HG03280 (cell line): ENCODE measurements around the gene NPLOC4.
"Not testable (repeated sequence)": the region's sequence is repeated elsewhere in the genome, so short reads cannot be mapped to it uniquely, and the experiment has no call there.

Experiments used
- ATAC-seq: cut with Tn5 transposase; IDR thresholded peaks from one replicate; pipeline ENCODE4 v1.9.1; 2021; ENCODE audit warnings: mild to moderate bottlenecking, moderate library complexity; ENCODE audit not compliant: unreplicated experiment

The NPLOC4 gene

DNA sequence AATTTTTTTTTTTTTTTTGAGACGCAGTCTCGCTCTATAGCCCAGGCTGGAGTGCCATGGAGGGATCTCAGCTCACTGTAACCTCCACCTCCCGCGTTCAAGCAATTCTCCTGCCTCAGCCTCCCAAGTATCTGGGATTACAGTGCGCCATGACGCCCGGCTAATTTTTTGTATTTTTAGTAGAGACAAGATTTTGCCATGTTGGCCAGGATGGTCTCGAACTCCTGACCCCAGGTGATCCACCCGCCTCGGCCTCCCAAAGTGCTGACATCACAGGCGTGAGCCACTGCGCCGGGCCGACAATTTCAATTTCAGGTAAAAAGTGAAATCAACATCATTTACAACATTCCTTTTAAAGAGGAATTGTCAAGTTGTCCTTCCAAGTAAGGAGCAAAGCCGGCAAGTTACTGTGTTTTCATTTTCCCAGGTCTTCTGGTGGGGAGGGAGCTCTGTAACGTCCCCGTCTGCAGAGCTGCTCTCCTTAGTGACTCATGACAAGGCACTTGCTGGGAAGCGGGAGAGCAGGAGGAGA, 873 bp downstream of the NPLOC4 start:
- no peak for ATAC-seq

DNA sequence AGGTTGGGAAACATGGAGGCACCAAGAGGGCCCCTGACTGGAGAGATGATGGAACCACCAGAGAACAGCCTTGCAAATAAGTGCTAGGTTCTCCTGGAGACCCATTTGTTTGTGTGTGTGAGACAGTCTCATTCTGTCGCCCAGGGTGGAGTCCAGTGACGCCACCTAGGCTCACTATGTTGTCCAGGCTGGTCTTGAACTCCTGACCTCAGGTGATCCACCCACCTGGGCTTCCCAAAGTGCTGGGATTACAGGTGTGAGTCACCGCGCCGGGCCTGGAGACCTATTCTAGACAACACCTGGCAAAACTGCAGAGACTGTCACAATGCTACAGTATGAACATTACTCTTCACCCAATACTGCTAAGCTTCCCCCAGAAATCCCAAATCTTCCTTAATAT, 1.5 kb downstream of the NPLOC4 start:
- ATAC-seq: no peak

DNA sequence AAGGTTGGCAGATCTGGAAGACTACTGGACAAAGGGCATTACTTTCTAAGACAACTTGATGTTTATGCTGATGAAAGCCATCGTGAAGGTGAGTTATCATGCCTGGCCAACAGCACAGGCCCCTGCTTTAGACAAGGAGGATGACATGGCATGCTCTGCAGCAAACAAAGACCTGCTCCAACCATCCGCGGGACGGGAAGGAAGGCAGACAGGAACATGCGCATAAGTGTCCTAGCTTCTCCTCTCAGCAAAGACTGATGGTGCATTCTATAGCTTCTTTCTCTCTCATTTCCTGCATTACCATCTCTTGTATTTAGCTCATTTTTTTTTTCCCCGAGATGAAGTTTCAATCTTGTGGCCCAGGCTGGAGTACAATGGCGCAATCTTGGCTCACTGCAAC, 5.4 kb downstream of the NPLOC4 start:
- no peak for ATAC-seq

DNA sequence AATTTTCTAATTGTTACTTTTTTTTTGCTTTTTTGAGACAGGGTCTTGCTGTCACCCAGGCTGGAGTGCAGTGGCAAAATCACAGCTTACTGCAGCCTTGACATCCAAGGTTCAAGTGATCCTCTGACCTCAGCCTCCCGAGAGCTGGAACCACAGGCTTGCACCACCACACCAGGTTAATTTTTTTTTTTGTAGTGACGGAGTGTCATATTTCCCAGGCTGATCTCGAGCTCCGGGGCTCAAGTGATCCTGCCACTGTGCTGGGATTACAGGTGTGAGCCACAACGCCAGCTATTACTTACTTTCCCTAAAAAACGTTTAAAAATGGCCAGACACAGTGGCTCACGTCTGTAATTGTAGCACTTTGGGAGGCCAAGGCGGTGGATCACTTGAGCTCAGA, 6.6 kb downstream of the NPLOC4 start:
- ATAC-seq: no peak

DNA sequence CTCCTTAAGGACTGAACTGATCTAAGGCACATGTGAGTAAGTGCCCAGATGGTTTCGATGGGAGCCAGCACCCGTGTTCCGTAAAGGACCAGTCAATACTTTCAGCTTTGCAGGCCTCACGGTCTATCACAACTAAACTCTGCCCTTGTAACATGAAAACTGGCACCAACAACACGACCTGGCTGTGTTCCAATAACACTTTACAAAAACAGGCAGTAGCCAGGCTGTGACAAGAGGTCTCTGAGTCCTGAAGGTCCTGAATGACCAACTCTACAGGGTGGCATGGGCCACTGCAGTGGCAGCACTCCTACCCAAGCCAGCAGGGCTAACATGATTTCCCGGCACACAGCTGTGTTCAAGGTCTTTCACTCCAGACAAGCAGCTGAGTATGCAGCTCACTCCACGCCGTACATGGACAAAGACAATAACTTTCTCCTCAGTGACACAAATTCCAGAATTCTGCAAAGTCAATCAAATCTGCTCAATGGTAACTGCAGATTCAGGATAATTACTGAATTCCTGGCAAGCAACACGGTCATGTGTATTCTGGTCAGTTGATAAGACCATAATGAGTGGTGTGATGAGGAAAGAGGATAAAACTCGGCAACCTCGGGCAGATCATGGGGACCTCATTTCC, 15.3 kb downstream of the NPLOC4 start:
- ATAC-seq: no peak

DNA sequence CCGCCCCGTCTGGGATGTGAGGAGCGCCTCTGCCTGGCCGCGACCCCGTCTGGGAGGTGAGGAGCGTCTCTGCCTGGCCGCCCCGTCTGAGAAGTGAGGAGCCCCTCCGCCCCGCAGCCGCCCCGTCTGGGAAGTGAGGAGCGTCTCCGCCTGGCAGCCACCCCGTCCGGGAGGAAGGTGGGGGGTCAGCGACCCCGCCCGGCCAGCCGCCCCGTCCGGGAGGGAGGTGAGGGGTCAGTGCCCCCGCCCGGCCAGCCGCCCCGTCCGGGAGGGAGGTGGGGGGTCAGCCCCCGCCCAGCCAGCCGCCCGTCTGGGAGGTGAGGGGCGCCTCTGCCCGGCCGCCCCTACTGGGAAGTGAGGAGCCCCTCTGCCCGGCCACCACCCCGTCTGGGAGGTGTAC, 18.6 kb downstream of the NPLOC4 start:
- ATAC-seq: not testable (repeated sequence)

DNA sequence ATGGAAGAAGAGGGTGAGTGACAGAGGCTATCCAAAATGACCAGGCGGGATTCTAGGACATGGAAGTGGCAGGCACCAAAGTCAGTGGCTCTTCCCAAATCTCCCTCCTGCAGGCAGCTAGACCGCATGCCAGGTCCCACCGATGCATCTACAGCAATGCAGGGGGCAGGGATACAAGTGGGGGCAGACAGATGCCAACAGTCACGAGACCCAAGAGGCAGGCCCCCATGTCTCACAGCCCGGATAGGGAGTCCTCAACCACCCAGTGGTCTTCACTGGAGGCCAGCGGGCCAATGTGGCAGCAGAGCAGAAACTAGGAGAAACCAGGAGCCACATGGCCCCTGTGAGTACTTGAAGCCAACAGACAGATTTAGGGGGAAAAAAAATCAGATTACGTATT, 20.0 kb downstream of the NPLOC4 start:
- ATAC-seq: no peak

DNA sequence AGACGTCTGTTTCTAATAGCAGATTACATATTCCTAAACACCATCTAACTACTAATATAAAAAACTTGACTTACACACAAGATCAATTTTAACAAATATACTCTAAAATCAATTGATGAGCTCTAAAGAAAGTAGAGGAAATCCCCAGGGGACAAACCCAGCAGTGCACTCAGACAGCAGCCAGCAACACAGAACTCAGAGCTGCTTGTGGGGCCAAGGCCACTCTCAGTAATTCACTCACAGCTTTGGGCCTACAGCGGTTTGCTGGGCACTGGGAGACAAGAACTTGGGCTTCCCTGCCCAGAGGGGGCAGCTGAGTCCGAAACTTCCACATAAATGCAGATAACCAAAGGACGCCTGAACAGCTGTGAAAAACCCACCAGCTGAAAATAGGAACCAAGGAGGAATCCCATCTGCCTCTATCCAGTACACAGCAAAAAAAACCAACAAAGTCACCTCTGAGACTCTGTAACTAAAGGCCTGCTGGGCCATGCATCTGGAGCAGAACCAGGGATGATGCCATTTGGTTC, 21.4 kb downstream of the NPLOC4 start:
- no peak for ATAC-seq

DNA sequence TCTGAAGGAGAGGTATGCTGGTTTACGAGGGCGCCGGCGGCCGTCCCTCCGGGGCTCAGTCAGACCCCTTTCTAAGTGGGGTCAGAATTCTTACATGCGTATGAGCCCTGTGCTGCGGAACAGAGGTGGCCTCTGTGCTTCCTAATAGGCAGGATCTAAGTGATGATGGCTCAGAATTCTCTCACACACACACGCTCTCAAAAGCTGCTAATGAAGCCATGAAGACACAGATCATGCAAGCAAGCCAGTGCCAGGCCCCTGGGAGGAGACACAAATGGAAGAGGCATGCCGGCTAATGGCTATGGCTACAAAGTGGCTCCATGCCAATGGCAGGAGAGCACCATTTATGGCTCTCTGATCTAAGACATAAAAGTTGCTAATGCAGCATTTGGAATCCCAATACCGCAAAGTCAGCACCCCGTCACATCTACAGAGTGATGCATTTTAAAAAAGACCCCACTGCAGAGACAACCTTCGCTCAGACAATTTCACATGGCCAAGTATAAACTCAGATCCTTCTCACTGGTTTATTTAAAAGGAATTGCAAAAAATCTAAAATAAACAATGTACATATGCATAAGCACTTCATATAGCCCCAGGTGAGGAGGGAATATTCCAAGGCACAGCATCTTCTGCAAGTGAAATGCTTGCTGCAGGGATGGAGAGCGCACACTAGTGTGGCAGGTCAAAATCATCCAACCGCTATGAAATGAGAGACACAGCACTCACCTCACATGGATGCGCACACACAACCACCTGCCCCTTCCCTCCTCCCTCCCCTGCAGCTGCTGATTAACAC, 24.5 kb downstream of the NPLOC4 start:
- ATAC-seq: no peak

DNA sequence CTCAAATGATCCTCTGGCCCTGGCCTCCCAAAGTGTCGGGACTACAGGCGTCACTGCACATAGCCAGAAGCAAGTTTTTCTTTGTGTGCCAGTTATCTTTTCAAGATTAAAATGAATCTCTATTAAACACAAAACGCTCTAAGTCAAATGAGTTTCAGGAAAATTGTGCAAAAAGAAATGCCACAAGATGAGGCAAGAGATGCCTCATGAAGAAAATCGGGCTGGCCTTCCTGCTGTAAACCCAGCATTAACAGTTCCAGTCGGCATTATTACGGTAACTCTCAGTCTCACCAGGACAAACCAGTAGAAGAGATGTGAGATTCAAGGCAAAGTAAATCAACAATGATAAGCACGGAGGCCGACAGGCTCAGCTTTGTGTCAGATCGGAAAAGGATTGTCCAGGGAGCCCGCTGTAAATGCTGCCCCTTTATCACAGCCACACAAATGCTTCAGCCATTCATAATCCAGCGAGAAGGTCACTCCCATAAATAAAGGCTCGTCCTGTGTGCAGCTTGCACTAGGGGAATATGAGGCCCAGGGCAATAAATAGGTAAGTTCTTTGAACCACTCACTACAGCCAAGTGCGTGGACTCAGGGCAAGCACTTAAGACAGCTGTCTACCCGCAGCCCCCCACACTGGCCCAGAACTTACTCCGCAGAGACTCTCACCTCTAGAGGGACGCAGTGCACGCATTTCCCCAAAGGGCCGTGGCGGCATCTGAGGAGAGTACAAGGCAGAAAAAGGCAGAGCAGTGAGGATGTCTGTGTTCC, 27.2 kb downstream of the NPLOC4 start:
- ATAC-seq: no peak

DNA sequence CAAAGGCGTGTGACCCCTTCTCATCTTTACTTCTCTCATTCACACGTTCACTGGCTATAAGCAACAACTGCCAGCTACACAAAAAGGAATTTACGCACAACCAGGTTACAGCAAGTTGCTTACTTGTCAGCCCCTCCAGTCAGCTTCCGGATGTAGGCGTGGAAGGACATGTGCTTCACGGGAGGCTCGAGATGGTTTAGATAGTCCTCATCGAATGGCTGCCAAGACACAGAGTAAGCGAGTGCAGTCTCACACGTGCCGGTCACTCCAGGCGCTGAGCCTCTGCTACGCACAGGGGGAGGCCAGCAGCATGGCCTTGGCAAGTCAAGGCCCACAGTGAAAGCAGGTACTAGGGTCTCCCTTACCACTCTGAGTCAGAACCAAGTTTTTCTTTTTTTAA, 28.3 kb downstream of the NPLOC4 start:
- ATAC-seq: no peak

DNA sequence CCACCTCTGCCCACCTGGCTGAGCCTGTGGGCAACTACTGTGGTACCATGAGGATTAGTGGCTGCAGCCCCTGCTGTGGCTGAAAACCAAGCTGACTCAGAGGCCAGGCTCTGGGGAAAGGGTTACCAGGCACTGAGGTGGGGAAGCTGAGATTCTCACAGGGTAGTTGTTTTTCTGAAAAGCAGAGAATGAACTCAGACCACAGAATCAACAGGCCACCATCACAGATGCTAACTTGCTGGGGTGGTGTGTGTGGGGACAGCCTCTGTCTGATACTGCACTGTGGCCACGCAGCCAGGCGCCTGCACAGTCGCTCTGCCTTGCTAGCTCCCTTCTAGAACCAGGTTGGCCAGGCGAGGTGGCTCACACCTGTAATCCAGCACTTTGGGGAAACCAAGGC, 28.8 kb downstream of the NPLOC4 start:
- ATAC-seq: no peak

DNA sequence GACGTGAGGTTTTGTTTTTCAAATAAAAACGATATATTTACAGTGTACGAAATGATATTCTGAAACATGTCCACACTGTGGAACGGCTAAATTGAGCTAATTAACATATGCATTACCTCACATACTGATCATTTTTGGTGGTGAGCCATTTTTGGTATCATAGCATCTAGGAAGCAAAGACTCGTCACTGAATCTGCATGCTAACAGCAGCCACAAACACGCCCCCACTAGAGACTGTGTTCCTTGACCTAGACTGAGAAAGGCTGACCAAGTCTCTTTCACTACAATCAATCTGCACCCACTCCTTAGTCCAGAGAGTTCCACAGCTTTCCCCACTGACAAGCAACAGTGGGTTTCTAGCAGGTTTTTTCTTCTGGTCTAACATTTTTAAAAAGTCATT, 29.5 kb downstream of the NPLOC4 start:
- no peak for ATAC-seq

DNA sequence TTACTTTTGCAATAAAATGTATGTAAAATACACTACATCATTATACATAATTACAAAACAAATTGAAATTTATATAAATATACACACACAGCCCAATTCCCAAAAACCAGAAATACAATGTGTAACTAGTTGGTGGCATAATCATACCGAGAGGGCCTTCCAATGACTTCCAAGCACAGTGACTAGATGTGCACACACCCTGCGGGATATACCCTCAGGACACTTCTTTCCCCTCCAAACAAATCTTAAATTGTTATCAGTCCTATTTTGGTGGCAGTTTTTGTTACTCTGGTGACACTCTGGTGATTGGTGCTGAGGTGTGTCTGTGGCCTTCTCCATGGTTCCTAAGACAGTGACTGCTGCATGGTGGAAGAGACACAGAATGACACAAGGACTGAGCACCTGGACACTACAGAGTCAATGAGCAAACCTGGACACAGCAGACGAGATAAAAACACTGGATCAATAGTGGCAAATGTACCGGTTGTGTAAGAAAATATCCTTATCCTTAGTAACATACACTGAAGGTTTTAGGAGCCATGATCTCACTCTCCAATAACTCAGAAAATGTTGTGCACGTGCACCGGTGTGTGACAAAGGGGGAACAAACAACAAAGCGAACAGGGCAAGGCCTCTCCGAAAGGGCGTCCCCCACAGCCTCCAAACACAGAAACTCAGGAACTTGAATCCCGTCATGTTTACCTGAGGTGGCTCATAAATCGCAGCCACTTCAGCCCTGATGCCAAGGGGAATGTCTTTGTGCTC, 32.9 kb downstream of the NPLOC4 start:
- ATAC-seq: no peak

DNA sequence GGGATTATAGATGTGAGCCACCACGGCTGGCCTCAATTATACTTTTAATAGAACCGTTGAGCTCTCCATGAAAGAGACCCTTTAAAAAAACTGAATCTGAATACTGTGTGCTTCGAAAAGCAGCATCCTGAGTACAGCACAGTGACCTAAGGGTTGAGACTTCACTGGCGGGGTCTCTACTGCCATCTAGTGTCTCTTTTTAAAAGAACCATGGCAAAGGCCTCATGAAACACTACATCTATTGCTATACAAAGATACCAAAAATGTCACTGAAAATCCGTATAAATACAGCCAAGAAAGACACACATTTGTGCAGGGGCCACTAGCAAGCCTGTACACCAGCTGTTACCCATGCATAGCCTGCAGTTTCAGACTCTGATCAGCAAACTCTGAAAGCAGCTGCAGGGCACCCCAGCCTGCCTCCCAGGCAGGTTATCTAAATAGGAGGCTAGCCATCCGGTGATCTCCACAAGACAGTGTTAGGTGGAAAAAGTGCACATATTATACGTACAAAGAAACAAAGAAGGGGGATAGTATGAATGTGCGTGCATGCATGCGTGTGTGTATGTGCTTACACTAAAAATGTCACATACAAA, 35.3 kb downstream of the NPLOC4 start:
- ATAC-seq: peak; percentile 63

DNA sequence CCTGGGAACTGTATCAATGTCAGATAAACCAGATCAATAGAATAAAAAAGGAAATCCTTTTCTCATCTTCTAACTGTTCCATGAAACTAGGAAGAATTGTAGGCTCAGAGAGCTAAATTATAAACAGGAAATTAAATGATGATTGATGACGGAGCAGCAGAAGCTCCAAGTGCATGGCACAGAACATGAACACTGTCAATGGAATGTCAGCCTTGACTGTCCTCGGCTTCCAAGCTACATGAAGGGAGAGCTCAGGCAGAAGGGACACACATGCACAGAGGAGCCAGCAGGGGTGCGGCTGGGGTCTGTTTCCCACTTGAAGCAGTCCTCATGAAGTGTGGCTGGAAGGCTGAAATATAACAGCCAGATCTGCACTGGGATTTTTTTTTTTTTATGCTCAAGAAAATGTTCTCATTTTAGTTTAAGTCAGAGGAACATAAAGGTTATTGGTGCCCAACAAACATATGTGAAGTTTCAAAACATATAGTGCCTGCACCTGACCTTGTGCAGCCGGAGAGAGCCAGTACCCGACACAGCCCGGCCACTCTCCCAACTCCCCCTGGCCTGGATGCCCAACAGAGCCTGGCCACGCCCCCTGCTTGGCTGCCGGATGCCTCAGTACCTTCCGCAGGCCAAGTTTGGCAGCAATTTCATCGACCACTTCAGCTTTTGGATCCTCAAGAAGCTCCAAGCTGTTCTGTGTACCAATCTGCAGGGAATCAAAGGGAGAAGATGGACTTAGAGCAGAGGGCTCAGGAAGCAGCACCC, 37.0 kb downstream of the NPLOC4 start:
- no peak for ATAC-seq

DNA sequence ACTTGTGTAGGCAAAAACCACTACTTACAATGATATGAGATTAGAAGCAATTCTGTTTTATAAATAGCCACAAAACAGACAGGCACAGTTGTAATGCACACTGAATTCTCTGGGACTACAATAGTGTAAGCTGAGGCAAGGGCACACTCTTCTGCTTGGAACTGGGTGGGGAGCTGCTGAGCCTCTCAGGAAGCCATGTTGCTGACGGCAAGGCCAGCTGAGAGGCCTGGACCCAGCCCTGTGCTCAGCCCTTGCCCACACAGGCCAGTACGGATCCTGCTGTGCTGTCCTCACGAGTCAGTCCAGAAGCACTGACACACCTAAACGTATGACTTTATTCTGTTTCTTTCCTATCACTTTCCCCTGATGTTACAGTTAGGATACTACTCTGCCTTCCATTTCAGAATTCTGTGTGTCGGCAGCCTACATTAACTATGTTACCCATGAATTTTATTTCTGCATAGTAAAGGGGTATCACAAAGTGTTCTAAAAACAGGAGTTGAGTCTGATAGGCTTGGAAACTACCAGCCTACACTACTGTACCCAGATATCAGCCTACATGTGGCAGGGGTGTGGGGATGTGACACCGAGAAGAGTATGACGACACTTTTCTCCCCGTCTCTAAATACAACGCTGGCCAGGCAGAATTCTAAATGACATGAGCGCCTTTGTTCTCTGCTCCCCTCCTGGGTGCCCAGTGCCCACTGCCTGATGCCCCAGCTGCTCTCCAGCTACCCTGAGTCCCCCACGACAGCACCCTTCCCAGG, 43.6 kb downstream of the NPLOC4 start:
- no peak for ATAC-seq

DNA sequence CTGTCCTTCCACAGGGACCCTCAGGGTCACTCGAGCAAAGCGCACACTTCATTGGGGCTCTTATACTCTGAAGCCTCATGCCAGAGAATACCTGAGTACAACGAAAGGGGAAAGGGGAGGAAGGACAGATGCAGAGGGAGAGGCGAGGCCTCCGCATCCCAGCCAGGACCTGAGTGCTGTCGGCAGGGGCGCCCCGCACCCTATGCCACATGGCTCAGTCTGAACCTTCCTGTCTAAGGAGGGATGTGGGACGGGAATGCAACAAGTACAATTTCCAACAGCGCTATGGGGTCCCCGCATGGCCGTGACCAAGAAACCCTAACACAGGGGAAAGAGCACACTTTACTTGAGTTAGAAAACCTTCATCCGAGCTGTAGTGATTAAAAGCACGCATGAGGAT, 44.9 kb downstream of the NPLOC4 start:
- ATAC-seq: no peak

DNA sequence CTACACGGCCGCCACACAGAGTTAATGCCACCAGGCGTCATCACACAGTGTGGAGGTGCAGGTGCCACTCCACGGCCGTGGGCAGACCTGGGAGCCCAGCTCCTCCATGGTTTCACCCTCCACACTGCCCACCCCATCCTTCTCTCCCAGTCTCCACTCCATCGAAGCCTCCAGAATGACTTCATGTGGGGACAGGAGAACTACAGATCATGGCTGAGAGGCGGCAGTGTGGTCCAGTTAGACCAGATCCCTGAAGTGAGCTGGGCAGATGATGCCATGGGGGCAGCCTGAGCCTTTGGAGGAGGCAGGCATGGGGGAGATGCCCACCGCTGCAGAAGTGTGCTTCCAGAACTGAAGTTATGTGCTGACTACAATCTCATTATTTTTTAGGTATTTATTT, 46.8 kb downstream of the NPLOC4 start:
- no peak for ATAC-seq
